GM12891 (cell line): ENCODE results near the gene RBM19.

Experiments
- POLR2A ChIP-seq: IDR thresholded peaks from 2 replicates; pipeline ENCODE4 v1.6.1; 2011; ENCODE audit warnings: low read depth, low read length, control low read depth
- SPI1 ChIP-seq: IDR thresholded peaks from 2 replicates; pipeline ENCODE4 v1.6.1; 2011; ENCODE audit warnings: low read depth, low read length, control low read depth

DNA sequence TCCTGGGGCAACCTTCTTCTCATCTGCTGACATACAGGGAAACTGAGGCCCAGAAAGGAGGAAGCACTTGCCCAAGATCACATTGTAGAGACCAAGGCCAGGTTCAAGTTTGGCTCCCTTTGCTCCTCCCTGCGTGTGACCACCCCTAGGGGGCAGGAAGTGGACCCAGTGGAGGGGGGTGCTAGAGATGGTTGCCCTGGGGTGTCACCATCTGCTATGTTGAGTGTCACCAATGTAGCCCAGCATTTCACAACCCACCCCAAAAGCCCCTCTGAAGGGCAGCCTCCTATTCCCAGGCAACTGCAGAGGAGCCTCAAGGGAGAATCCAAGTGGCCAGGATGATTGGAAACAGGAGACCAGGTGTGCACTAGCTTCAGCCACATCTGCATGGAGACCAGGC, 12.0 kb upstream of the RBM19 start:
- TF ChIP-seq SPI1 (no peak), POLR2A (no peak)
